Measurements from ENCODE around the gene WAPL. TPM values are rescaled to one million over a fixed set of nuclear protein-coding genes. Genes with fewer than 3 reads are reported as not detected.

The WAPL gene
- total RNA-seq, result 10 to 100 TPM; 45.1 to 45.6 TPM

GRCh38 chr10:86521678-86522509 is at the start of gene WAPL:
Gene WAPL (minus strand): TSS chr10:86521792. CDS start chr10:86518069, 3,723 bp downstream.

Other genes with a start within 250 kb of the WAPL start
- not detected for gene GRID1, start 155.0 kb downstream of the WAPL start, total RNA-seq
- gene OPN4, start 132.8 kb upstream of the WAPL start, total RNA-seq, result not detected
- under 1 TPM in 1 of 2 experiments, not detected in 1; 0.05 TPM for gene LDB3, start 146.7 kb upstream of the WAPL start, total RNA-seq
- gene BMPR1A, start 234.8 kb upstream of the WAPL start, total RNA-seq, result 10 to 100 TPM in 1 of 2 experiments, 1 to 10 TPM in 1; 7.8 to 10.3 TPM